ENCODE results near the gene ABHD2. TPM values are rescaled to one million over a fixed set of nuclear protein-coding genes. Genes with fewer than 3 reads are reported as not detected.

The ABHD2 gene
- total and polyA plus RNA-seq, 2 donors (not counting 3 experiments of a cell fraction or from before 2014, with no cell fraction given) = 14.0 to 62.2 TPM

DNA sequence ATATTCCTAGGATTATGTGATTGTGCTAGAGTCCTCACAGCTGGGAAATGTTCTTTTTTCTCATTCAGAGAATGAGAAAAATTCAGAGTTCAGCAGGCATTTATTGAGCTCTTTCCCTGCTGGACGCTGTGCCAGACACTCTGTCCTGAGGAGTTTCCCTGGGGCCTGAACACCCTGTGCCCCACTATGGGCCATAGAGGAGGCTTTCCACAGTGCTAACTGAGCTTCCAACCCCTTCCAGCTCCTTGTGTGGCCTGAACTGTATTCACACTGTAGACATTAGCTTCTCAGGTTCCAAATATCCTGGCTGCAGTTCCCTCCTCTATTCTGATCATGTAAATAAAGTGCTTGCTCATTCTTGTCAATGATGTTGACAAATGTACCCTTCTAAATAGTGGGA is 10.0 kb downstream of the ABHD2 start:
- Histone ChIP-seq H3K79me2 (ENCODE audit: control insufficient read depth, insufficient read depth, low read length) (peaks cover 20% of the 10 kb centered on the region), H3K36me3 (ENCODE audit: control insufficient read depth in 2 of 2, extremely low read depth in 1 of 2, insufficient read depth in 2 of 2, low read length in 2 of 2) (no peaks in the 10 kb centered on the region), H3K4me3 (replicated peaks in 1 of 3; ENCODE audit: insufficient read depth in 1 of 3, low read depth in 1 of 3, low read length in 3 of 3) (no peak overlapping the region), H2AFZ (ENCODE audit: low read depth, low read length) (no peak overlapping the region), H3K9me1 (replicated peaks; ENCODE audit: control insufficient read depth, extremely low read depth, insufficient read depth, low read length) (no peaks in the 10 kb centered on the region), H3K4me1 (ENCODE audit: control insufficient read depth, extremely low read depth, insufficient read depth, low read length) (peaks cover 28% of the 10 kb centered on the region), H4K20me1 (replicated peaks; ENCODE audit: control insufficient read depth, extremely low read depth, insufficient read depth, low read length) (no peaks in the 10 kb centered on the region), H3K9me3 (replicated peaks; ENCODE audit: control insufficient read depth, insufficient read depth, low read length) (no peaks in the 10 kb centered on the region), H3K27ac (ENCODE audit: insufficient read depth, low read depth, low read length) (no peak overlapping the region), H3K9ac (replicated peaks; ENCODE audit: extremely low read depth, insufficient read depth, low read length) (no peak overlapping the region), H3K27me3 (ENCODE audit: control insufficient read depth in 2 of 2, insufficient read depth in 2 of 2, low read length in 2 of 2) (no peaks in the 10 kb centered on the region), H3K4me2 (ENCODE audit: insufficient read depth, low read length) (no peak overlapping the region)
- TF ChIP-seq JUN (IDR thresholded peaks at IDR 0.05; ENCODE audit: borderline replicate concordance, insufficient read depth, insufficient read length, low read depth) (no peak), GATA2 (IDR thresholded peaks at IDR 0.05; ENCODE audit: insufficient read depth, insufficient read length, low read depth, low read length) (no peak), POLR2A (IDR thresholded peaks at IDR 0.05; ENCODE audit: low read depth, low read length) (no peak), MYC (IDR thresholded peaks at IDR 0.05; ENCODE audit: low read depth, low read length) (no peak), EZH2 (IDR thresholded peaks at IDR 0.05; ENCODE audit: borderline replicate concordance, low read depth, low read length, severe bottlenecking) (no peak), FOS (IDR thresholded peaks at IDR 0.05; ENCODE audit: borderline replicate concordance, insufficient read depth, low read length) (no peak), POLR2AphosphoS5 (IDR thresholded peaks at IDR 0.05; ENCODE audit: insufficient read depth, low read depth, low read length) (no peak)
- TF ChIP-seq, protein P1, sequence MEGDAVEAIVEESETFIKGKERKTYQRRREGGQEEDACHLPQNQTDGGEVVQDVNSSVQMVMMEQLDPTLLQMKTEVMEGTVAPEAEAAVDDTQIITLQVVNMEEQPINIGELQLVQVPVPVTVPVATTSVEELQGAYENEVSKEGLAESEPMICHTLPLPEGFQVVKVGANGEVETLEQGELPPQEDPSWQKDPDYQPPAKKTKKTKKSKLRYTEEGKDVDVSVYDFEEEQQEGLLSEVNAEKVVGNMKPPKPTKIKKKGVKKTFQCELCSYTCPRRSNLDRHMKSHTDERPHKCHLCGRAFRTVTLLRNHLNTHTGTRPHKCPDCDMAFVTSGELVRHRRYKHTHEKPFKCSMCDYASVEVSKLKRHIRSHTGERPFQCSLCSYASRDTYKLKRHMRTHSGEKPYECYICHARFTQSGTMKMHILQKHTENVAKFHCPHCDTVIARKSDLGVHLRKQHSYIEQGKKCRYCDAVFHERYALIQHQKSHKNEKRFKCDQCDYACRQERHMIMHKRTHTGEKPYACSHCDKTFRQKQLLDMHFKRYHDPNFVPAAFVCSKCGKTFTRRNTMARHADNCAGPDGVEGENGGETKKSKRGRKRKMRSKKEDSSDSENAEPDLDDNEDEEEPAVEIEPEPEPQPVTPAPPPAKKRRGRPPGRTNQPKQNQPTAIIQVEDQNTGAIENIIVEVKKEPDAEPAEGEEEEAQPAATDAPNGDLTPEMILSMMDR (IDR thresholded peaks at IDR 0.05; ENCODE audit: extremely low read depth in 1 of 2, insufficient read depth in 1 of 2, low read depth in 1 of 2, low read length in 2 of 2) = no peak
- TF ChIP-seq, protein P2, sequence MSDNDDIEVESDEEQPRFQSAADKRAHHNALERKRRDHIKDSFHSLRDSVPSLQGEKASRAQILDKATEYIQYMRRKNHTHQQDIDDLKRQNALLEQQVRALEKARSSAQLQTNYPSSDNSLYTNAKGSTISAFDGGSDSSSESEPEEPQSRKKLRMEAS (IDR thresholded peaks at IDR 0.05; ENCODE audit: insufficient read depth, insufficient read length) = no peak
- no TSS peak for BruUV-seq (replicated peaks)
- DNase-seq (ENCODE audit: low read depth, low spot score) (no peak), FAIRE-seq (no peak)
- POLR2A ChIA-PET = no interaction called here
- intact Hi-C loops (cut with micrococcal nuclease) (no loop called here), dilution Hi-C loops (cut with MboI; ENCODE audit: extremely low pct_ligation_motif_present, low sequenced_read_pairs) (no loop called here)
- CTCF ChIA-PET = interaction anchor here (0.6 to 4.2 kb wide), 8 partner anchors 11 to 147 kb away, joined by 3 to 20 read pairs (median 4); partner anchors contain the start of gene ABHD2

All from endothelial cell of umbilical vein (primary cell).